Skin of body (tissue), 2 donors: ENCODE measurements around the gene RIGI. TPM values are rescaled to one million over a fixed set of nuclear protein-coding genes. Genes with fewer than 3 reads are reported as not detected.
"Not testable (repeated sequence)": the region's sequence is repeated elsewhere in the genome, so short reads cannot be mapped to it uniquely, and the experiment has no call there.

Source experiments
- DNase-seq: peaks from one replicate; lab custom pipeline; 2025; lab: John Stamatoyannopoulos, UW
- total RNA-seq: library from RNA; depleted of rRNA; stranded (reverse); fragments of >200 nt; gene quantifications from one replicate; pipeline ENCODE4 v1.2.3, GENCODE V29; 2014

RIGI gene
- total RNA-seq, 1 donor from 2014 or later: 9.1 TPM

DNA sequence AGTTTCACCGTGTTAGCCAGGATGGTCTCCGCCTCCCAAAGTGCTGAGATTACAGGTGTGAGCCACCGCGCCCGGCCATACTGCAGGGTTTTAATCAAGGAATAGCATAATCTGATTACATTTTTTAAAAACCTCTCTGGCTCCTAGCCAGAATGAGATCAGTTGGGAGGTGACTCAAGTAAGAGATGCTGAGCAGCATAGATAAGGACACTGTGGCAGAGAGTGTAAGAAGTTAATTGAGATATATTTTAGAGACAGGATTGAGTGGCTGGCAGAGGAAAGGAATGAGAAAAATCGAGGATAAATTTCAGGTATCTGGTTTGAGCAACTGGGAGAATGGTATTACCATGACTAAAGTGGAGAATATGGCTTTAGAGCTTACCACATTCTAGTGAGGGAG is 7.3 kb upstream of the RIGI start:
- no peak for DNase-seq

DNA sequence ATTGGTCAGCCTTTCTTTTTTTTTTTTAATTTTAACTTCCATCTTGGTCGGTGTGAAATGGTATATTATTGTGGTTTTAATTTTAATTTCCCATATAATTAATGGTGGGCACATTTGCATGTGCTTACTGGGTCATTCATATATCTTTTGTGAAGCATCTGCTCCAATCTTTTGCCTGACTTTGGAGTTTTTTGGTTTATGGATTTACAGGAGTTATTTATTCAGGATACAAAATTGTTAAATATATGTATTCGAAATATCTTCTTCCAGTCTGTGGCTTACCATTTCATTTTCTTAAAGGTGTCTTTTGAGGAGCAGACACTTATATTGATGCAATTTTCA is 682 bp upstream of the RIGI start:
- DNase-seq: no peak

DNA sequence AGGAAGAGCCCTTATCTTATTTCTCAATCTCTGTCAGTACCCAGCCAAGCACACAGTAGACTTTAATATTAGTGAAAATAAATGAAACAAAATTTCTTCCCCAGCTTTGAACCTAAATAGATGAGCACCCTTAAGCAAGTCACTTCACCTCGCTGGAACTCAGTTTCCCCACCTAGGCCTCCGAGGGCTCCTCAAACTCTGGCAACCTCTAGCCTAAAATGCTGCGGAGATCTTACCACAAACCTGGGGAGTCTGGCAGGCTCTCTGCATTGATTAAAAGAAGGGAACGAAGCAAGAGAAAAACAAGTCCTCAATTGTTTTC is 326 bp downstream of the RIGI start:
- DNase-seq: peak; percentile 43

DNA sequence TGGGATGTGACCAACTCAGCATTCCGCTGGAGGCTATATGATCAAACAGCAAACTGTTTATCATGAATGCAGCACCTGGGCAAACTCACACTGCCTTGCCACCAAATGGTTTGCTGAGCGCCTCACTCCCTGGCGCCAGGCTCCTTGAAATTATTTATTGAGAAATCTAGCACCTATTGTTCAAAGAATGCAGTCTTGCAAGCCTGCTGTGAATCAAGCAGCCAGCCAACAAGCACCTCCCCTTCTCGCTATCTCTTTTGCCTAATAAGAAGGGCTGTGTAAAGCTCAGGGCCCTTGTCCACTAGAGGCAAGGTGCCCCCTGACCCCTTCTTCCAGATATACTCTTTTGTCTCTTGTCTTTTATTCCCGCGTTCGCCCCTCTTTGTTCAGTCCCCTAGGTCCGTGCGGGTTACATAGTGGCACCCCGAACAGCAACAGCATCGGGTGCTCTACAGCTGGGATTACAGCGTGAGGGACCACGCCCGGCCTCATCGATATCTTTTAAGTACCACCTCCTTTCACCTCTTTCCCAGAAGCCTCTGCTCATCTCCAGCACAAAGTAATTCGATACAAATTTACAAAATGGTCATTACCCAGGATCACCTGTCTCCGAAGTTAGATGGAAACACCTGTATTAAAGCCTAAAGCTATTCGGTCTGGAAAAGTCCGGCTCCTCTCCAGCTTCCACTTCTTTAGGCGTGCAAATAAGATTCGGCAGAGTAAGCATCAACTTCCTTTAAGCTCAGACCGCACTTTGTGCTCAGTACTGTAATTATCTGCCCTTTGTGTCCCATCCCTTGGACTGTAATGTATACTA is 896 bp downstream of the RIGI start:
- DNase-seq: no peak

DNA sequence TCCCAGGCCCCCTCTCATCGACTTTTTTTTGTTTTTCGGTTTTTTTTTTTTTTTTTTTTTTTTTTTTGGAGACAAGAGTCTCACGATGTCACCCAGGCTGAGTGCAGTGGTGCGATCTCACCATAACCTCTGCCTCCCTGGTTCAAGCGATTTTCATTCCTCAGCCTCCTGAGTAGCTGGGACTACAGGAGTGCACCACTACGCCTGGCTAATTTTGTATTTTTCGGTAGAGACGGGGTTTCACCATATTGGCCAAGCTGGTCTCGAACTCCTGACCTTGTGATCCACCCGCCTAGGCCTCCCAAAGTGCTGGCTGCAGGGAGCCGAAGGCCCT is 1.5 kb downstream of the RIGI start:
- DNase-seq: not testable (repeated sequence)

DNA sequence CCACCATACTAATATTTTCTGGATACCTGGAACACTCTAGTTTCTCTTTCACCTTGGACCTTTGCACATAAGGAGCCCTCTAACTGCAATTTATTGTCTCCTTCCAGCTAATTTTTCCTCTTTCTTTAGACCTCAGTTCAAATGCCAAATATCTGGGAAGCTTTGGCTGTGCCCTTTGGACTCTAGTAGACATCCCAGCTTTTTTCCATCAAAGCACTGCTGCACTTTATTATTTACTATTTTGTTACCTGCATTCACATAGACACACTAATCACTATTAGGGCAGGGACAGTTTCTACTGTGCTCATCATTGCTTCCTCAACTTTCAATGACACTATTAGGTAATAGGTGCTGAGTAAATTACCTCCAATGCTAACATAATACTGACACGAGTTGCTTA is 2.1 kb downstream of the RIGI start:
- DNase-seq: no peak

DNA sequence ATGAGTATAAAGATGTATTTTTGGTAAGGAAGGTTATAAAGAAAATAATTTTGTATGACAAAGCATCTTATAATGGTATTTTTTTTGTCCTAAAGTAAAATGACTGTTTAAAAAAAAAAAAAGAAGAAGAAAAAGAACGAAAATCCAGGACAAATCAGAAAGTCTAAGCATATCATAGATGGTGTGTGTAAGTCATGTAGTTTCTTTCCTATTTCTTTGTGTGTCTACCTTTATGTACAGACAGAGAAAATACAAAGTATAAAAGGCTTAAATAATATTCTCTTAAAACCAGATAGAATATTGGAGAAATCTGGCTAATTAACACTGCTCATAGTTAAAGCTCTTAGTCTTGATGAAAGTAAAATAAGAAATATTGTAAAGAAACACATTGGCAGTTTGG is 7.7 kb downstream of the RIGI start:
- no peak for DNase-seq

DNA sequence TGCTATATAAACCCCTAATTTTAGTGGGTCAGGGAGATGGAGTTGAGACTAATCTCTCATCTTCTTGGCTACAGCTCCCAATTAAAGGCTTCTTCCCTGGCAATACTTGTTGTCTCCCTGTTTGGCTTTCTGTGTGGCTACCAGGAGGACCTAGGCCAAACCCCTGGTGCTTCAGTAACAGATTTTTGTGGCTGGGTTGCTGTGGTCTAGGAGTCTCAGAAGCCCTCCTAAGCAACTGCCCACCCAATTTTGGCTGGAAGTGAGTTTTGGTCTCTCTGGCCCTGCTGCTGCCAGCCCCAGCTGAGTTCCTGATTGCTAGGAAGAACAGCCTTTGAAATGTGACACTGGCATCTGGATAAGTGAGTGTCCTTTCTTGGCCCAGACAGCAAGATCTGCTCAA is 9.8 kb downstream of the RIGI start:
- no peak for DNase-seq

DNA sequence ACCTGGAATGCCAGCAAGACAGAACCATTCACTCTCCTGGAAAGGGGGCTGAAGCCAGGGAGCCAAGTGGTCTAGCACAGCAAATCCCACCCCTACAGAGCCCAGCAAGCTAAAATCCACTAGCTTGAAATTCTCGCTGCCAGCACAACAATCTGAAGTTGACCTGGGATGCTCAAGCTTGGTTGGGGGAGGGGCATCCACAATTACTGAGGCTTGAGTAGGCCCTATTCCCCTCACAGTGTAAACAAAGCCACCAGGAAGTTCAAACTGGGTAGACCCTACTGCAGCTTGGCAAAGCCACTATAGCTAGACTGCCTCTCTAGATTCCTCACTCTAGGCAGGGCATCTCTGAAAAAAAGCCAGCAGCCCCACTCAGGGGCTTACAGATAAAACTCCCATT is 17.3 kb downstream of the RIGI start:
- no peak for DNase-seq

DNA sequence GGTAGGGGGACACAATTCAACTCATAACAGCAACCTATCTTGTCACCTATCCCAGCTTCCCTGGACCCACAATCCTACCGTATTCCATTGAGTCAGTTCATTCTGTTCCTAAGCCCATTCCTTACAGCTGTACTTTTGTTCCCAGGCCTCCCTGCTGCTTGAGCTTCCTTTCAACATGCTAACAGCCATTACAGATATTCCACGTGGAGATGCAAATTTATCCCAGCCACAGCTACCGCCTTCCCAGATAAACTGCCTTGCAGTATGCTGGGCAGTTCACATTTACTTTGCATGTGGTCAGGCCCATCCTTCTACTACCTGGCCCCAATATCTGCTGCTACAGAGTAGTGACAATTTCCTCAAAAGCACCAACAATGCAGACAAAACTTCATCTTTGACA is 23.0 kb downstream of the RIGI start:
- no peak for DNase-seq

DNA sequence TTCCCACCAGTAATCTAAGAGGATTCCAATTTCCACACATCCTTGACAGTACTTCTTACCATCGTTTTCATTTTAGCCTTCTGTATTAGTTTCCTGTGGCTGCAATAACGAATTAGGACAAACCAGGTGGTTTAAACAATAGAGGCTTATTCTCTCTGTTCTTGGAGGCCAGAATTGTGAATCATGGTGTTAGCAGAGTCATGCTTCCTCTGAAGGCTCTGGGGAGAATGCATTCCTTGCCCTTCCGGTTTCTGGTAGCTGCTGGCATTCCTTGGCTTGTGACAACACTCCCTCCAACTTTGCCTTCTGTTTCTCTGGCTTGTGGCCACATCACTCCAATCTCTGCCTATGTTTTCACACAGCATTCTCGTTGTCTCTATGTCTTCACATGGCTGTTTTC is 23.5 kb downstream of the RIGI start:
- no peak for DNase-seq

DNA sequence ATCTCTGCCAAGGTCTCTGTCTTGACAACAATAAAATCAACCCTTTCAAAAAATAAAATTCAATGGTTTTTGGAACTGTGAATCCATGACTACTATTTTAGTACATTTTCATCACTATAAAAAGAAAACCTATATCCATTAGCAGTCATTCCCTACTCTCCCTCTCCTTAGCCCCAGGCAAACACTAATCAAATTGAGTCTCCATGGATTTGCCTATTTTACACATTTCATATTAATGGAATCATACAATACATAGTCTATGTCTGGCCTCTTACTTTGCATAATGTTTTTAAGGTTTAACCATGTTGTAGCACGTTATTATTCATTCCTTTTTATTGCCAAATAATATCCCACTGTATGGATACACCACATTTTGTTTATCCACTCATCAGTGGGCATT is 24.1 kb downstream of the RIGI start:
- DNase-seq: no peak

DNA sequence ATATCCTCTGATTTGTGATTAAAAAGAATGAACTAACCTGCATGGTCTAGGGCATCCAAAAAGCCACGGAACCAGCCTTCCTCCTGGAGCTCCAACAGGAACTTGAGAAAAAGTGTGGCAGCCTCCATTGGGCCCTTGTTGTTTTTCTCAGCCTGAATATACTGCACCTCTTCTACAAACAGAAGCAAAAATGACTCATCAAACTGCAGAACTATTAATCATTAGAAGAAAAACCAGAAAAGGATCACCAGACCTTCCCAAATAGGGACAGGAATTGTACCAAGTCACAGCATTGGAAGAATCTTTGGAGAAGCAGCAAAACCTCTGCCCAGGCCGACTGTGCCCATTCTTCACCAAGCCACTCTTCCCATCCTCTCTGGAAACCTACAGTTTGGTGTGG is 25.2 kb downstream of the RIGI start:
- no peak for DNase-seq

DNA sequence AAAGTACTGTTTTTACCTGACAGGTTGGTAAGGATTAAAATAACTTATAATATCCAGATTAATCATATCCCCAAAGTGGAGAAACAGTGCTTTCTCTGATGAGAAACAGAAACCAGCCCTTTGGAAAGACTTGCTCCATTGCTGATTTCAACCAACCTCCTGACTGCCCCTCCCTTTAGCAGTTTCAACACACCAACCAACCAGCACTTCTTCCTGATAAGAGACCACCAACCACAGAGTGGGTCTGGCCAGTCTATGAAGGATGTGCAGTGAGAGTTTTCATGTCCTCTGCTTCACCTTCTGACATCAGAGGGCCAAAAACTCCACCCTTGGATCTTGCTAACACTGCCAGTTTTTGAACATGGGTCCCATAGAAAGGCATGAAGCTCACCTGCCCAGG is 28.1 kb downstream of the RIGI start:
- DNase-seq: no peak

DNA sequence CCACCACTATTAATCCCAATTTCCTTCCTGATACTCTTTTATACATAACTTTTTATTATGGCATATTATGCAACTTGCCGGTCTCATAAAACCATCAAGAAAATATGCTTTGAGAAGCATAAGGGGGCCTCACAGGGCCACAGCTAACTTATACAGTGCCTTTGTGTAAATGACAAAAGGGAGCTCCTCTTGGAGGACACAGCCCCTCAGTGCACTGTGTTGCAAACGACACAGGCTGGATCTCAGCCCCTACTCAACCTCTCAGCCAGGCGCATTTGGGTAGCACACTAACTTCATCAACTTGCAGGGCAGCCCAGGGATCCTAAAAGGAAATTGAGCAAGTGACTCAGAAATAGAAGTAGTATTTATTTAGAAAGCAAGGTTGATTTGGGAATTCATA is 35.4 kb downstream of the RIGI start:
- DNase-seq: no peak

DNA sequence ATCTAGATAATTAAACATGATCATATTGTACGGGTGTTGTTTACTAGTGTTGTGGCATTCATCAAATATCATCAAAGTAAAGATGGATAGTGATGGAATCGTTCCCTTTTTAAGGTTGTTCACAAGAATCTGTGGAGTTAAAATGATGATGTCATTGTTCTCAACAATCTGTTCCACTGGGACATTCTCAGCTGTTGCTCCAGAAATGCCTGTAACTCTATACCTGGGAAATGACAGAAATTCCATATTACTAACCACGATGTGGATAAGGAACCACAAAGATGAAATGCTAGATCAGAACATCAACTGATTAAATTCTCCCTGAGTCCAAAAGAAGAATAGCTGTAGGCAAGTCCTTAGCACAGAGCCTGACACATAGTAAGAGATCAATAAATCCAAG is 38.0 kb downstream of the RIGI start:
- DNase-seq: no peak

DNA sequence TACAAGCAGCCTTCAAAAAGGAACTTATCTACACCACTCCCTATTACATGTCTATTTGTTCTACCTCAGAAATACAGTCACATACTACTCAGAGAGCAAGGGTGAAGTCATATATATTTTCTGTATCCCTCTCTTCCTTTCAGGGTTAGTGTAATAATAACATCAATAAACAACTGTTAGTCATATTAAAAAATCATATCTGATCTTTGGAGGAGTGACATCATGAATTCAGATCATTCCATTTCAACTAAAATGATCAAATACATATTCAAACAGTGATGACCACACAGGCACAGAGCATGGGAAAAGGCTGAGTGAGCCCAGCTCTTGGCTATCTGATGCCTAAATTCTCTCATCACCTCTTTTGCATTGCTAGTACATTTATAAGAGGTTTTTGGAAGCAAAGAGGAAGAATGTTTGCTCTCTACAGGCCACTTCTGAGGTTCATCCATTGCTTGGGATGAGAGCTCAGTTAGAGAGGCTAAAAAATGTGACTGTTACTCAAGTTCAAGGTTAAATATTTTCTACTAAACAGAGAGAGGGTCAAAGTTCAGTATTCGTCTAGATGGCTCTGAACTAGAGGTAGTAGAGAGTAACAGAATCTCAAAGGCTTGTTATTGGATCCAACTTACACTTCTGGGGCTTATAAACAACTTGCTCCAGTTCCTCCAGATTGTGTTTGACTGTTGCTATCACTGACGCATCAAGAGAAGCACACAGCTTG is 39.0 kb downstream of the RIGI start:
- DNase-seq: no peak

DNA sequence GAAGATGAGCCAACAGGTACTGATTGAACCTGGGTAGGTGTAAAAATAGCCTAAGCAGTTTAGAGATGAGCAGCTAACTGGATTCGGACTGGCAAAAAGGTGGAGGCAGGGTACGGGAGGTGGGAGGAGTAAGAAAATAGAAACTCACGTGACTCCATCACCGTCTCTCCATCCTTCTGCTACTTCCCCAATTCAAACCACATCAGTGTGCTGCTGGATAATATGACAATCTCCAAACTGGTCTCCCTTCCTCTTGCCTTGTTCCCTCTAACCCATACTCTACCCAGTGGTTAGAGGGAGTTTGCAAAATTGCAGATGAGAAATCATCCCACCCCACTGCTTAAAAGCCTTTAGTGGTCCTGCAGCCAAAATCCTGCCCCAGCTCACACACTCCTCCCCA is 42.7 kb downstream of the RIGI start:
- DNase-seq: no peak

Other genes starting within 250 kb of the RIGI start
- 22.7 TPM for gene ACO1, start 141.6 kb downstream of the RIGI start, total RNA-seq
- gene SMIM27, start 26.1 kb upstream of the RIGI start, total RNA-seq: 2.3 TPM
- gene TOPORS, start 26.4 kb upstream of the RIGI start, total RNA-seq: 29.6 TPM
- 29.7 TPM for gene NDUFB6, start 47.0 kb upstream of the RIGI start, total RNA-seq
- under 0.01 TPM for gene TAF1L, start 109.5 kb upstream of the RIGI start, total RNA-seq